HG02973 (cell line): Measurements from ENCODE around the gene KLF13.

ENCODE experiments used
- ATAC-seq: cut with Tn5 transposase; IDR thresholded peaks from one replicate; pipeline ENCODE4 v1.9.1; 2021; ENCODE audit warnings: moderate library complexity; ENCODE audit not compliant: unreplicated experiment

Gene KLF13

DNA sequence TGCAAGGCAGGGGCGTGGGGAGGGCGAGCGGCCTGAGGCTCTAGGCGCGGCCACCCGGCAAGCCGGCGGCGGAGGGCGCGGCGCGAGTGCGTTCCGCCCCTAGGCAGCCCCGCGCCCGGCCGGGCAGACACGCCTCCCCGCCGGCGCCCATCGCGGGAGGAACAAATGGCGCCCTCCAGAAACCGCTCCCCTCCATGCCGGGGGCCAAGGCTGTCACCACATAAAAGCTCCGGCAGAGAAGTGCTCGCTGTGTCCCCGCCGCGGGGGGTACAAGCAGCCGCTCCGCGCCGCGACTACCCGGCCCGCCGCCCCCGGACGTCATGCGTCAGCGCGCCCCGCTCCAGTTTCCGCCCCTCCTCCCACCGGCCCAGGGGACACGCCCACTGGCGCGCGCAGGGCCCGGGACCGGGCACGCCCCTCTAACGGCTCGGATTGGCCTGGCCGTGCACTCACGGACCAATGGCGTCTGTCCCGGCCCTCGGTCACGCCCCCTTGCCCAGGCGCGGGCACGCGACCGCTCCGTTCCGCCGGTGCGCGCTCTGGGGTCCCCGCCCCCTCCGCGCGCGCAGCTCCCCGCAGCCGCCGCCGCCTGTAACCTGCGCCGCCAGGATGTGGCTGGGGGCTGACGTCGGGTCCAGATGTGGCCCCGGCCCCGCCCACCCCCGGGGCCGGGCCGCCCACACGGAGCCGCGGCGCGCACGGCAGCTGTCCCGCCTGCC lies at the start of gene KLF13:
TSS of gene KLF13 (plus strand) at position 680 of the 719 bp plus-strand sequence. CDS start 378 bp downstream, outside the sequence.
- ATAC-seq = peak; percentile 55

DNA sequence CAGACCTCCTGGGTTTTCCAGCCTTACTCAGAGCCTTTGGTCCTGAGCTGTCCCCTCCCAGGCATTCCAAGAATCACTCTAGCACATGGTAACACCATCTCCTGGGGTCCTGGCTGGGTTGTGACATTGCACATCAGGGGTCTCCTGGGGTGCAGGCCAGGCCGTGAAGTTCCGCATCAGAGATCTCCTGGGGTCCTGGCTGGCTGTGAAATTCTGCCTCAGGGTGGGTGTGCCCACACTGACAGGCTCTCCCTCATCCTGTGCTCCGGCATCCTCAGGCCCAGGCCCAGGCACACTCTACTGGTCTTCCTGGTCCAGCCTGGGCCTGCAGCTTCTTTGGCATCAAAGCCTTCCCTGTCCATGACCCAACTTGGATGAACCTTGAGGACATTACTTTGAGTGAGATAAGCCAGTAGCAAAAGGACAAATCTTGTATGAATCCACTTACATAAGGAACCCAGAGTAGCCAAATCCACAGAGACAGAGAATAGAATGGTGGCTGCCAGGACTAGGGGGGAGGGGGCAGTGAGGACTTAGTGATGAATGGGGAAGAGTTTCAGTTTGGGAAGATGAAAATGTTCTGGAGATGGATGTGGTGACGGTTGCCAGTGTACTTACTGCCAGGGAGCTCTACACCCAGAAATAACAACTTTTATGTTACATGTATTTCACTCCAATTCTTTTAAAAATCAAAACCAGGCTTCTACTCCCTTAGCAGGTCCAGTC lies 49.1 kb upstream of the KLF13 start:
- no peak for ATAC-seq

DNA sequence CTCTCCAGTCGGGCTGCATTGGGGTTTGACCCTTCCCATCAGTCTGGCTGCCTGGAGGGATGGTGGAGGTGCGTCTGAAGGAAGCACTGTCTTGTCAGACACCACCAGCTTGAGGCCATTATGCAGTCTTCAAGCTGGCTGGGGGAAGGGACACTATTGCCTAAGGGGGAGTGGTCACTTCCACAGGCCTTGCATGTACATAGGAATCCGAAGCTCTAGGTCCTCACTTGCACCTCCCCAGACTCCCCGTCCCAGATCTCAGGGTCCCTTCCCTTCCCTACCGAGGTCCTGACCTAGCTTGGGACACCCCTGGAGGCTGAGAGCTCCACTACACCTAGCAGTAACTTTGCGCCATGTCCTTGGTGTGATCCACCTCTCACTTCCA lies 48.6 kb upstream of the KLF13 start:
- ATAC-seq = no peak

- ATAC-seq = no peak
Observed at GRCh38 chr15:31278544-31279220, 48.0 kb upstream of the KLF13 start.

GRCh38 chr15:31279221-31280045 lies 47.2 kb upstream of the KLF13 start:
- no peak for ATAC-seq

DNA sequence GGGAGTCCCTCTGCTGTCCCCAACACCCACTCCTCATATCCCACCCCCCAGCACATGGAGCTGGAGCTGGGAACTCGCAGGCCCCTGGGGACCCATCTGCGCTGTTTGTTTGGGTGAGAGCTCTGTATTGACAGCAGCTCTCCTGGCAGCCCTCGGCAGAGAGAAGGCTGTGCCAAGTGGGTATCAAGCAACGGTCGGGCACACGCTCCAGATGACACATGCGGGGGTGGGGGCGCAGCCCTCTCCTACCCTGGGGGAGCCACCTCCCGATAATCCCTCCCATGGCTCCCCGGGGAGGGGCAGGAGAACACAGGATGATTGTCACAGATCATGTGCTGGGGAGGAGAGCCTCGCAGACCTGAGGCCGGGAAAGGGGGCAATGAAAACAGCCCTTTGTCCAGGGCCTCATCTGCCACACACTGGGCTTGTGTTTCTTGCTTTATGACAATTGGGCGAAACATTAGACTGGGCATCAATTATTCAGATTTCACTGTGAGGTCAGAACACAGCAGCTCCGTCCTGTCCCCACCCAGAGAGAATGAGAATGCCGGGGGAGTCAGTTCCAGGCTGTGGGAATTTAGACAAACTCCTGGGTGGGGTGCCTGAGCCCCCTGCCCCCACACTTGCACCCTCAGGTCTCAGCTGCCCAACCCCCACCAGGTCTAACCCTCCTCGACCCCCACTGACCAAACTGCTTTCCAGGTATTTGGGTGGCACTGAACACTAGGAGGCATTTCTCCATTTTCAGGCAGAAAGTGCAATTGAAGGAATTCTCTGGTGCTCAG lies 46.4 kb upstream of the KLF13 start:
- ATAC-seq = no peak

DNA sequence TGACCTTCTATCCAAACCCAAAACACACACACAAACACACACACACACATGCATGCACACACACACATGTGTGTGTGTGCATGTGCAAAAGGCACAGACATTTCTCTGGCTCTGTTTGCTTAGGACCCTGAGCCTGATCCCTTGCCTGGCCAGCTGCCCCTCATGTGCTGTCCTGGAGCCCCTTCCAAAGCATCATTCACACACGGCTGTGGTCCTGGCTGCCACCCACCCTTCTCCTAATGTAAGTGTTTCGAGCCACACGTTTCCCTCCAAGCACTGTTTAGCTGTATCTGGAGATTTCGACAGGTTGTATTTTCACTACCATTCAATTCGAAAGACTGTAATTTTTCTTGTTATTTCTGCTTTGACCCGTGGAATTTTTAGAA lies 45.8 kb upstream of the KLF13 start:
- no peak for ATAC-seq

DNA sequence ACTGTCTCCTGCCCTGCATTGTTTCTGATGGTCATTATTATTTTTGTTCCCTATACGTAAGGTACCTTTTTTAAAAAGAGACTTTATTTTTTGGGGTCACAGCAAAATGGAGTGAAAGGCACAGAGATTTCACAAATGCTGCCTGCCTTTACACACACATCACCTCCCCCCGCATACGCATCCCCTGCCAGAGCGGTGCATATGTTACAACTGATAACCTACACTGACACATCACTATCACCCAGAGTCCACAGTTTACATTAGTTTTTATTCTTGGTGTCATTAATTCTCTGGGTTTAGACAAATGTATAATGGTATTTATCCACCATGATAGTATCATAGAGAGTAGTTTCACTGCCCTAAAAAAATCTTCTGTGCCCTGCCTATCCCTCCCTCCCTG lies 43.6 kb upstream of the KLF13 start:
- no peak for ATAC-seq

GRCh38 chr15:31285772-31286261 lies 40.8 kb upstream of the KLF13 start:
- no peak for ATAC-seq

DNA sequence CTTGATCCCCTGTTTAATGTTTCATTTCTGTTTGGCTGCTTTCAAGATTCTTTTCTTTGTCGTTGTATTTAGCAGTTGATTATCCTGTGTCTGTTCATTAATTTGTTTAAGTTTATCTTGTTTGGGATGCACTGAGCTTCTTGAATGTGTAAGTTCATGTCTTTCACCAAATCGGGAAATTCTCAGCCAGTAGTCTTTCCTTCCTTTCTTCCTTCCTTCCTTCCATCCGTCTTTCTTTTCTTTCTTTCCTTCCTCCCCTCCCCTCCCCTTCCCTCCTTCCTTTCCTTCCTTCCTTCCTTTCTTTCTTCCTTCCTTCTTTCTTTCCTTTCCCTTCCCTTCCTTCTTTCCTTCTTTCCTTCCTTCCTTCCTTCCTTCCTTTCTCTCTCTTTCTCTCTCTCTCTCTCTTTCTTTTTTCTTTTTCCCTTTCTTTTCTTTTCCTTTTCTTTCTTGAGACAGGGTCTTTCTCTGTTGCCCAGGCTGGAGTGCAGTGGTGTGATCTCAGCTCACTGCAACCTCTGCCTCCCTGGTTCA lies 35.5 kb upstream of the KLF13 start:
- ATAC-seq = no peak

DNA sequence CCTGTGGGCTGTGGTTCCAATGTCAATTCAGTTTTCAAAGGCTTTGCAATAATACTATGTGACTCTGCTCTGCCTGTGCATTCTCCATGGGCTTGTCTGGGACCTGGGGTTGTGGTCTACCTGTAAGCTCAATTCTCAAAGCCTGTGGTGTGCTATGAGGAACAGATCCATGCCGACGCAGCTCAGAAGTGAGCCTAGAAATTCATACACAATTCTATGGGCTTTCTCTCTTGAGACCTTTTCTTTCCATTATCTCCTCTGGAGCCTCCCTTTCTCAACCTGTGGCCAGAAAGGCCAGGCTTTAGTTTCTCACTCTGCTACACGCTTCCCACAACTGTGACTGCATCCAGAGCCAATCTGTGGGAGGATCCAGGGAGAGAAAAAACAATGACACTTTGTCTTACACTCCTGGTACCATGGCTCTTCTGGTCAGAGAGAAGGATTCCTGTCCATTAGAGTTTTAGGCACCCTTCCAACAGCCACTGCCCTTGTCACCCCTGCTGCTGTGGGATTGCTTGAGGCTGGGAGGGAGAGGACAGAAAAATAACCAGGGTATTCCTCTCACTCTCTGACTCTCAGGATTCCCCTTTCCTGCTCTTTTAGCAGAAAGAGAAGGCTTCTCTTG lies 34.1 kb upstream of the KLF13 start:
- no peak for ATAC-seq

DNA sequence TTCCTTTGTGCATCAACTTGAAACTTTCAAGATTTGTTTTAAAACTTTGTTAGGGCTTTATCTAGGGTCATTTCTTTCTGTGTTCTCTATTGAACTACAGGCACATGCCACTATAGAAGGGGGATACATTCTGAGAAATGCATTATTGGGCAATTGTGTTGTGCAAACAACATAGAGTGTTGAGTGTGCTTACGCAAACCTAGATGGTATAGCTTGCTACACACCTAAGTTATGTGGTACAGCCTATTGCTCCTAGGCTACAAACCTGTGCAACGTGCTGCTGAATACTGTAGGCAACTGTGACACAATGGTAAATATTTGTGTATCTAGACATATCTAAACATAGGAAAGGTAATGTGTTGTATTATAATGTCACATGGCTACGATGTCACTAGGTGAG lies 33.0 kb upstream of the KLF13 start:
- no peak for ATAC-seq

DNA sequence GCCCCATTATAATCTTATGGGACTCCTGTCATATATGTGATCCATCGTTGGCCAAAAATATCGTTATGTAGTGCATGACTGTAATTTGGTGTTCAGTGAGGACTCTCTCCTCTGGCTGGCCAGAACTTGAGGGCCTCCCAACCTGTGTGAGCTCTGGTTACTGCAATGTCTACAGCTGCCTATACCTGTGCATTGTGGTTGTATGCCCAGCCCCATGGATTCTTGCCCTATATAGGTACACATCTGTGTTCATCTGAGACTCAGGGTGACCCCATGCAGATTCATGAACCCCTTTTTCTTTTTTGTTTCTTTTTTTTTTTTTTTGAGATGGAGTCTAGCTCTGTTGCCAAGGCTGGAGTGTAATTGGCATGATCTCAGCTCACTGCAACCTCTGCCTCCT lies 32.6 kb upstream of the KLF13 start:
- no peak for ATAC-seq

DNA sequence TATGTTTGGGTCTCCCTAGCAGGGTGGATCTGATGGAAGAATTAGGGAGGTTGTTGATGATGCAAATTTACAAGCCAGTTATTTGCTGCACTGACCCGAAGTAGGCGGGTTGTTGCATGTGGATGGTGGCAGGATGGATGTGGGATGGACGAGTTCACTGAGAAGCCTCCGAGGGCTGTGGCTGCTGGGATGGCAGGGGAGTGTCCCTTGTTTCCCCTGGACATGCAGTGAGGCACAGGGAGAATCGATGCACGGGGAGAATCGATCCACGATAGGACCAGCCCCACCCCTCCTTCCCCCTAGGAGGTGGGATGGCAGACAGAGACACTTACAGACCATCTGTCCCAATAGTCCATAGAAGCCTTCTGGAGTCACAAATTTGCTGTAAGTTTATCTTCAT lies 31.0 kb upstream of the KLF13 start:
- no peak for ATAC-seq

DNA sequence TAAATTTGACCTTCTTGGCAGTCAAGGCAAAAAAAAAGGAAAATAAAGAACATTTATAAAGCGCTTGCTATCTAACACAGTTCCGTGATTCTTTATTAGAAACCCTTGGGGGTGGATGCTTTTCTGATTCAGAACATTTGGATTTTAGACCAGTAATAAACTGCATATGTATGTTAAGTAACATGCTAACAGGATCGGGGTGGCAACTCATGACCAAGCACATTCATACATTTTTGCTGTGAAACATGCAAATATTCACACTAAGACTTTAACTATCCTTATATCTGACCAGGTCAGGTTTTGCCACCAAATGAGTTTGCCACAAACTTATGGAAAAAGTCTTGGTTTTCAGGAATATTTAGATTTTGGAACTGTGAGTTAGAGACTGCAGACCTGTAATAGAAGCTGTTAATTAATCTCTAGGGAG lies 30.4 kb upstream of the KLF13 start:
- no peak for ATAC-seq

- no peak for ATAC-seq
Observed at GRCh38 chr15:31296646-31297574, 29.7 kb upstream of the KLF13 start.

- ATAC-seq = no peak
Observed at GRCh38 chr15:31297575-31298456, 28.8 kb upstream of the KLF13 start.
